D341Med (cell line): ENCODE measurements around the gene NR1D1.

Experiments used
- DNase-seq: peaks from one replicate; pipeline ENCODE4 v3.0.0; 2012; ENCODE audit warnings: low spot score

Gene NR1D1

GRCh38 chr17:40111221-40112128 is 11.1 kb upstream of the NR1D1 start:
- peak; percentile 95 for DNase-seq

DNA sequence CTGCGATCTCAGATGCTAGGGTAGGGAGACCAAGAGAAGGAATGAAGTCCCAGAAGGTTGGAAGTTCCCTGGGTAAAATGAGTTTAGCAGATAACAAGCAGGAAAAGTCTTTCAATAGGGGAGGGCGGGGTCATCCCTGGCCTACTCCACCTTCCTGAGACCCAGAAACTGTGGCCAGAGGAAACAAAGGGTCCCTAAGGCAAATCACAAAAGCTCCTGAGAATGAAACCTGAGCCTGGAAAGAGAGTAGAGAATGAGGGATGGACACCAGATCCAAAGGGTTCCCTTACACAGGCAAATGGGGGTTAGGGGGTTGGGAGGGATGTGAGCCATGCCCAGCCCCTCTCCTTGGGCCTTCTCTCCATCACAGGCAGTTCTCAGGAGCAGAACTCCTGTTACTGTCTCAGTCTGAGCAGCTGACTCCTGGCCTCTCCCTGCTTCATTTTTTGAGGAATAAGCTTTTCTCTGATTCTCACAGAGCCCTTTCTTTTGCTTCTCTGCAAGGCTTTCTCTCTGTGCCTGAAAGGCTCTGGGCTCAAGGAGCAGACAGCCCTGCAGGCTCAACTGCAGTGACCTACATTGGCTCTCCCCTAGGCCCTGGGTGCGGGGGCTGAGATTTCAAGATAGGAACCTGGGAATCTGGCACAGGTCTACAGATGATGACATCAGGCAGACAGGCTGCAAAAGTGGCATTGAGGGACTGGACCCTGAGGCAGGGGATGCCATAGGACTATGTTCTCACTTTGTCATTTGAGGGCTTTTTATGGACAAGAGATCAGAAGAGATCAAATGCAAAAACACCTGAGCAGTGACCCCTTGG is 9.8 kb upstream of the NR1D1 start:
- DNase-seq: no peak

DNA sequence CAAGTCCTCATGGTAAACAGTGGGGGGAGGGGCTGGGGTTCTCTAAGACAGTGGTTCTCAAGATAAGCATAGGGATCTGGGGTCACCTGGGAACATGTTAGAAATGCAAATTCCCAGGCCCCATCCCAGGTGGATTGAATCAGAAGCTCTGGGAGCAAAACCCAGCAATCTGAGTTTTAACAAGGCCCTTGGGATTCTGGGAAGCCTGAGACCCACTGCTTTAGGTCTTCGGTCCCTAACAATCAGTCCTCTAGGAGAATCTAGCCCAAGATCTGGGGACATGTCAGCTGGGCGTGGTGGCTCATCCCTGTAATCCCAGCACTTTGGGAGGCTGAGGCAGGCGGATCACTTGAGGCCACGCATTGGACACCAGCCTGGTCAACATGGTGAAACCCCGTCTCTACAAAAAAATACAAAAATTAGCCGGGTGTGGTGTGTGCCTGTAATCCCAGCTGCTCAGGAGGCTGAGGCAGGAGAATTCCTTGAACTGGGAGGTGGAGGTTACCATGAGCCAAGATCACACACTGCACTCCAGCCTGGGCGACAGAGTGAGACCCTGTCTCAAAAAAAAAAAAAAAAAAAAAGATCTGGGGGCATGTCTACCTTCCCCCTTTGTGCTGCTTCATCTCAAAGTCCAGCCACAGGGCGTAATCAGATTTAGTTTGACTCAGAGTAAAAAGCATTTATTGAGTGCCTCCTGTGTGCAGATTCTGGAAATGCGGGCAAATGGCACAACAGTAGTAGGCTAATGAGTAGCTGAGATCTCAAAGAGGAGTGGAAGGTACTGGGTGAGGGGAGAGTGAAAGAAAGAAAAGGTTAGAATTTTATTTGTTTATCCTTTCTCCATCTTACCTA is 8.8 kb upstream of the NR1D1 start:
- DNase-seq: no peak

GRCh38 chr17:40107522-40108174 is 7.3 kb upstream of the NR1D1 start:
- no peak for DNase-seq

GRCh38 chr17:40106760-40107521 is 6.6 kb upstream of the NR1D1 start:
- no peak for DNase-seq

GRCh38 chr17:40105861-40106759 is 5.7 kb upstream of the NR1D1 start:
- no peak for DNase-seq

- no peak for DNase-seq
Measured at GRCh38 chr17:40104594-40105486, 4.5 kb upstream of the NR1D1 start.

DNA sequence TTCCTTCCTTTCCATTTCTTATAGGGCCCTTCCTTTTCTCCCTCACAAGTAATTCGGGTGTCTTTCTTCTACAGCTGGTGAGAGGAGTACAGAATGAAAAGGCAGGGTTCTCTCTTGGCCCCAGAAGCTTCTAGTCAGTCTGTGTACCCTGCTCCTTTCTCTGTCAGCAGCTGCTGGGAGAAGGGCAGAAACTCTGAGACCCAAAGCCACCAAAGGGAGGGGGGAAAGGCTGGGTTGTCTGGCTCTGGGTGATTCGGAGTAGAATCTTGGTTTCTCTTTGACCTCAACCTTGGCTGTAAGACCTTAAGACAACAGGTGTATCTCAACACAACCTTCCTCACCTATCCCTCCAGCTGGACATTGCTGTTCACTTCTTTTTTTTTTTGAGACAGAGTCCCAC is 3.3 kb upstream of the NR1D1 start:
- no peak for DNase-seq

DNA sequence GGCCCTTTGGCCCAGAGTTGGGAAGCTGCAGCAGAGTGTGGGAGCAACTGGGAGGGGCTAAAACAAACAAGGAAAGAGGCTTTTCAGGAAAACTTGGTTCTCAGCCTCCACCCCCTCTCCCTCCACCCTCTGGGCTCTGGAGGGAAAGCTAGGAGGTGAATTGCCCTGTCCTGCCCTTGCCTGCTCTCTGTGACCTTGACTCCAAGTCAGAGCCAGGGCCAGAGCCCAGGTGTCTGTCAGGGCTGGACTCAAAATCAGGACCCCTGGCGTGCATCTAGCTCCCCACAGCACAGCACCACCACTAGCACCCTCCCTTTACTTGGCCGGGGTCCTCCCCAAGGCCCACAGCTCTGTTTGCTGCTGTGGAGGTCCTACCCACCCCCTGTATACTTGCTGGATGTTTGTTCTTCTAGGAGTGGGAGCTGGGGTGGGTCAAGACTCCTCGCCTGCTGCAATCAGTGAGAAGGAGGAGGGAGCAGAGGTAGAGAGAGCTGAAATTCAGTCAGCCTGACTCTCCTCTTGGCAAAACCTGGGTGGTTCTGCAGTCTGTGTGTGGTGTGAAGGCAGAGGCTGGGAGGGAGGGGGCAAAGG is 2.8 kb upstream of the NR1D1 start:
- DNase-seq: no peak

- DNase-seq: no peak
Measured at GRCh38 chr17:40101367-40102210, 1.2 kb upstream of the NR1D1 start.

DNA sequence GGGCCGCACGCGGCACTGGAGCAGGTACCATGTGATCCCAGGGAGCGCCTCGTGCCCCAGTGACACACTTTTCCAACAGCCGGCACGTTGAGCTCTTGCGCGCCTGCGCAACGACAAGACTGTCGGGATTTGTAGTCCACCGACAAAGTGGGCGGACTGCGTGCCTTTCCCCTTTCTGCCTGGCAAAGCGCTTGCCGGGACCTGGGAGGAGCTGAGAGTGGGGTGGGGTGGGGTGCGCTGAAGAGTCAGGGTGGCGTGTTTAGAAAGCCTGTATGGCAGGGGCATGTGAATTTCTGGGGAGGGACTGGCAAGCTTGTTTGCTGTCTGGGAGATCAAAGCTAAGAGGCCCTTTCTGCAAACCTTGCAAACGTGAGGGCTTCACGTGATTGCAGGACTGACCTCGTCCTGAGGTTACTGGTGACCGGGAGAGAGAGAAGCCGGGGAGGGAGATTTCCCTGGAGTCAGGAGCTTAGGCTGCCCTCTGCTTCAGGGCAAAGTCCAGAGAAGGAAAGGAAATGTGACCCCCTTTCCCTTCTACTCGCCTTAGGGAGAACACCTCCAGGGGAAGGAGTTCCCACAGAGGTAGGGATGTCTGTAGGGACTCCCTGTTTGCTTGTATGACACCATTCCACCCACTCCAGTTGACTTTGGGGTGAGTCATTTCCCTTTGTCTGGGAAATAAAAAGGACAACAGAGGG is 429 bp upstream of the NR1D1 start:
- DNase-seq: peak; percentile 100

DNA sequence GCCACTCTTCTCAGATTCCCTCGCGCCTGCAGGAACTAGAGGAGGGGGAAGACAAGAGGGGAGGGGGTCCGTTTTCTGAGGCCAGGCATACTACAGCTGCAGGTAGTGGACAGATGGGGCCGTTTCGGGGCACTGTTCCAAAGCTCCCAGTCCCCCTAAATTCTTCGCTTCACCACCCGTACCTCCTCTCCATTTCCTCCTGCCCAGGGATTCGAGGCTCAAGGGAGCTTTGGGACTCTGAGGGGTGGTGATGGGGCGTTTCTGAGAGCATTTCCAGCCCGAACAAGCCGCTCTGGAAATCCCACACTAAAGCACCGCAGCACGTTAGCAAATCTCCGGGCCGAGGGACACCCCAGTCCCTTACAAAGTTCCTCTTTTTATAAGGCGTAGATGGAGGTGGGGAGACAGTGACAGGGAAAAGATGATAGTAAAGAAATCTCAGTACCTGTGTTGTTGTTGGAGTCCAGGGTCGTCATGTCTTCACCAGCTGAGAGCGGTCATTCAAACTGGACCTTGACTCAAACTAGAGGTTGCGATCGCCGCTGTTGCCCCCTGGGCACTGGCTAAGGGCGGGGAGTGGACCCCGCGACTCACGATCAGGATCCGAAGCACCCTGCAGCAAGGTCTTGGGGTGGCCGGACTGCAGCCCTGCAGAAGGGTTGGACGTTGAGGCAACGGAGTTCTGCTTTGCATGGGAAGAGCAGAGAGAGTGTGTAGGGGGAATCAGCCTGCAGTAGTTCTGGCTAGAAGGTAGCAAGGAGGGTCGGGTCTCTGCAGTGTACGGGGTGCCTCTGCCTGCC is 570 bp downstream of the NR1D1 start:
- no peak for DNase-seq

GRCh38 chr17:40098846-40099618 is 1.4 kb downstream of the NR1D1 start:
- peak; percentile 99 for DNase-seq

- no peak for DNase-seq
Measured at GRCh38 chr17:40097931-40098845, 2.2 kb downstream of the NR1D1 start.
